ENCODE data around the gene RNGTT. TPM values are rescaled to one million over a fixed set of nuclear protein-coding genes. Genes with fewer than 3 reads are reported as not detected.

The RNGTT gene
- 11.8 to 18.4 TPM (median 13.1 TPM) in 3 replicates for total RNA-seq
- long read RNA-seq, full-length matches to known transcripts, result 34 of 39 reads
- long read RNA-seq, partial matches to known transcripts, result 0 of 39 reads
- long read RNA-seq, other reads (novel, unspliced or antisense), result 5 of 39 reads

DNA sequence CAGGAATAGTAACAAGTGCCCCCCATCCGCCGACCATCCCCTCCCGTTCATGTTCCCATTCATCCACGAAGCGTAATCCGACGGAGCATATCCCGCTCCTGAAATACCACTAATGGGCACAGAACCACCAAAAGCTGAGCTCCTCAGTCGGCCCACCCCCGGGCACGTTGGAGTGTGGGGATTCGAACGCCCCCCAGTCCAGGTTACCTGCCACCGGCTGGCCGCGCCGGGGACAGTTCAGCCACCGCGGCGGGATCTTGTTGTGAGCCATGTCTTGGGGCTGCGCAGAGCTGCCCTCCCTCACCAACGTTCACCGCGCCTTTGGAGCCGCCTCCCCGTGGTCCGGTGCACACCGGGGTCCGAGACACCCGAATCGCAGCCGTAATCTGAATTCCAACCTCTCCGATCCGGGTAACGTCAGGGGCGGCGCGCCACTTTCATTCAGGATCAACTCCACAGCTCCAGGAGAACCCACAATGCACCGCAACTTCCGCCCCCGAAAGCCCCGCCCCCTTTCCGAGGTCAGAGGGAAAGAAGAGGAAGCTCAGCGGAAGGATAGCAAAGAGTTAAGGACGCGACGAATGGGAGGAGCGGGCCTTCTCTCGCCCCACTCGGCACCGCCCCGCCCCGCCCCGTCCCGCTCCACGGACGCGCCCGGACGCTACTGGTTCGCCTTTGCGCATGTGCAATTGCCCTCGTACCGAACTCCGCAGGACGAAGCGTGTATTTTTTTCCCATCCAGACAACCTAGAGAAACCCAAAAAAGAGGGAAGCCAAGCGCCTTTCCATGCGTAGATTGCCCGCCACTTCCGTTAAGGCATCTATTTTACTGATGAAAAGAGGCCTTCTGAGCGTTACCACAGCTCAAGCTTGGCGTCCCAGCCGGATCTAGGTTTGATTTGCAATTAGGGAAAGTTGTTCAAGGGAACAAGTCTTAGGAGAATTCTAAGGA is at the start of gene RNGTT:
Gene RNGTT (minus strand): TSS at position 480 of the 952 bp plus-strand sequence. CDS start 209 bp downstream, at position 271.
- Mint-ChIP-seq H3K4me1 (ENCODE audit: low read depth) (peaks cover 21% of the 10 kb centered on the region), H3K27ac (ENCODE audit: unreplicated experiment) (peak within 1 kb of the TSS; percentile 96), H3K4me3 (ENCODE audit: unreplicated experiment) (peak within 1 kb of the TSS; percentile 97)

GRCh38 chr6:89011436-89011835 is 48.0 kb upstream of the RNGTT start:
- TF ChIP-seq, protein P1, sequence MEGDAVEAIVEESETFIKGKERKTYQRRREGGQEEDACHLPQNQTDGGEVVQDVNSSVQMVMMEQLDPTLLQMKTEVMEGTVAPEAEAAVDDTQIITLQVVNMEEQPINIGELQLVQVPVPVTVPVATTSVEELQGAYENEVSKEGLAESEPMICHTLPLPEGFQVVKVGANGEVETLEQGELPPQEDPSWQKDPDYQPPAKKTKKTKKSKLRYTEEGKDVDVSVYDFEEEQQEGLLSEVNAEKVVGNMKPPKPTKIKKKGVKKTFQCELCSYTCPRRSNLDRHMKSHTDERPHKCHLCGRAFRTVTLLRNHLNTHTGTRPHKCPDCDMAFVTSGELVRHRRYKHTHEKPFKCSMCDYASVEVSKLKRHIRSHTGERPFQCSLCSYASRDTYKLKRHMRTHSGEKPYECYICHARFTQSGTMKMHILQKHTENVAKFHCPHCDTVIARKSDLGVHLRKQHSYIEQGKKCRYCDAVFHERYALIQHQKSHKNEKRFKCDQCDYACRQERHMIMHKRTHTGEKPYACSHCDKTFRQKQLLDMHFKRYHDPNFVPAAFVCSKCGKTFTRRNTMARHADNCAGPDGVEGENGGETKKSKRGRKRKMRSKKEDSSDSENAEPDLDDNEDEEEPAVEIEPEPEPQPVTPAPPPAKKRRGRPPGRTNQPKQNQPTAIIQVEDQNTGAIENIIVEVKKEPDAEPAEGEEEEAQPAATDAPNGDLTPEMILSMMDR (IDR thresholded peaks at IDR 0.05), result no peak
- H3K36me3 Mint-ChIP-seq (ENCODE audit: low read depth), result no peaks in the 10 kb centered on the region
- H3K27ac Mint-ChIP-seq (ENCODE audit: unreplicated experiment), result no peak overlapping the region
- DNase-seq (ENCODE audit: low spot score), result no peak
- H3K4me3 Mint-ChIP-seq (ENCODE audit: unreplicated experiment), result no peak overlapping the region
- peaks cover 2% of the 10 kb centered on the region for H3K9me3 Mint-ChIP-seq (ENCODE audit: low read depth)
- peaks cover 2% of the 10 kb centered on the region for H3K27me3 Mint-ChIP-seq (ENCODE audit: low read depth)
- peaks cover 13% of the 10 kb centered on the region for H3K4me1 Mint-ChIP-seq (ENCODE audit: low read depth)

More for the DNA sequence above, at the start of gene RNGTT:
- DNase-seq (ENCODE audit: low spot score), result peak; percentile 98
- Mint-ChIP-seq H3K9me3 (ENCODE audit: low read depth) (peaks cover 3% of the 10 kb centered on the region), H3K36me3 (ENCODE audit: low read depth) (no peaks in the 10 kb centered on the region), H3K27me3 (ENCODE audit: low read depth) (no peaks in the 10 kb centered on the region)
- TF ChIP-seq, protein P1 (IDR thresholded peaks at IDR 0.05), result peak; percentile 39

GRCh38 chr6:89010825-89011224 is 47.4 kb upstream of the RNGTT start:
- no peak overlapping the region for H3K4me3 Mint-ChIP-seq (ENCODE audit: unreplicated experiment)
- H3K4me1 Mint-ChIP-seq (ENCODE audit: low read depth), result peaks cover 13% of the 10 kb centered on the region
- no peaks in the 10 kb centered on the region for H3K36me3 Mint-ChIP-seq (ENCODE audit: low read depth)
- TF ChIP-seq, protein P1 (IDR thresholded peaks at IDR 0.05), result no peak
- H3K9me3 Mint-ChIP-seq (ENCODE audit: low read depth), result no peaks in the 10 kb centered on the region
- no peak for DNase-seq (ENCODE audit: low spot score)
- no peak overlapping the region for H3K27ac Mint-ChIP-seq (ENCODE audit: unreplicated experiment)
- no peaks in the 10 kb centered on the region for H3K27me3 Mint-ChIP-seq (ENCODE audit: low read depth)

GRCh38 chr6:89009624-89010059 is 46.2 kb upstream of the RNGTT start:
- Mint-ChIP-seq H3K9me3 (ENCODE audit: low read depth) (no peaks in the 10 kb centered on the region), H3K27ac (ENCODE audit: unreplicated experiment) (no peak overlapping the region), H3K4me1 (ENCODE audit: low read depth) (peaks cover 13% of the 10 kb centered on the region), H3K27me3 (ENCODE audit: low read depth) (no peaks in the 10 kb centered on the region), H3K4me3 (ENCODE audit: unreplicated experiment) (no peak overlapping the region), H3K36me3 (ENCODE audit: low read depth) (no peaks in the 10 kb centered on the region)
- no peak for DNase-seq (ENCODE audit: low spot score)
- TF ChIP-seq, protein P1 (IDR thresholded peaks at IDR 0.05), result no peak

GRCh38 chr6:89008815-89009374 is 45.5 kb upstream of the RNGTT start:
- TF ChIP-seq, protein P1 (IDR thresholded peaks at IDR 0.05), result no peak
- H3K9me3 Mint-ChIP-seq (ENCODE audit: low read depth), result no peaks in the 10 kb centered on the region
- no peak overlapping the region for H3K27ac Mint-ChIP-seq (ENCODE audit: unreplicated experiment)
- H3K4me3 Mint-ChIP-seq (ENCODE audit: unreplicated experiment), result no peak overlapping the region
- no peaks in the 10 kb centered on the region for H3K27me3 Mint-ChIP-seq (ENCODE audit: low read depth)
- no peak for DNase-seq (ENCODE audit: low spot score)
- no peaks in the 10 kb centered on the region for H3K36me3 Mint-ChIP-seq (ENCODE audit: low read depth)
- H3K4me1 Mint-ChIP-seq (ENCODE audit: low read depth), result peaks cover 13% of the 10 kb centered on the region
